WTC11 (cell line): ENCODE results near the gene ATP9A. TPM values are rescaled to one million over a fixed set of nuclear protein-coding genes. Genes with fewer than 3 reads are reported as not detected.

Source experiments
- ATAC-seq: fragments of 200-7000 bp; cut with Tn5 transposase; 2 replicates; pipeline ENCODE4 v1.10.0; 2021; ENCODE audit warnings: mild to moderate bottlenecking, moderate library complexity
- CTCF ChIA-PET: fragments of 300-600 bp; sonication (Branson Sonifier 250); formaldehyde crosslinking; loops from one replicate; lab custom pipeline; 2021; ENCODE audit warnings: antibody characterized with exemption; lab: Charles Lee
- POLR2A ChIA-PET: fragments of 350-600 bp; sonication (Branson Sonifier 250); formaldehyde crosslinking; loops from one replicate; lab custom pipeline; 2021; ENCODE audit warnings: antibody characterized with exemption; lab: Charles Lee
- DNase-seq: peaks from one replicate; pipeline ENCODE4 v3.0.0; 2021; ENCODE audit warnings: low spot score
- H3K27ac Mint-ChIP-seq: 2 replicates; pipeline ENCODE4 v1.8.0; 2021; ENCODE audit warnings: mixed read lengths
- H3K27me3 Mint-ChIP-seq: 2 replicates; pipeline ENCODE4 v1.8.0; 2021; ENCODE audit warnings: low read depth, mild to moderate bottlenecking, moderate library complexity, mixed read lengths
- H3K36me3 Mint-ChIP-seq: 2 replicates; pipeline ENCODE4 v1.8.0; 2021; ENCODE audit warnings: mixed read lengths
- H3K4me1 Mint-ChIP-seq: 2 replicates; pipeline ENCODE4 v1.8.0; 2022; ENCODE audit warnings: mixed read lengths
- H3K4me3 Mint-ChIP-seq: 2 replicates; pipeline ENCODE4 v1.8.0; 2021; ENCODE audit warnings: mild to moderate bottlenecking, moderate library complexity, mixed read lengths
- H3K9me3 Mint-ChIP-seq: 2 replicates; pipeline ENCODE4 v1.8.0; 2021; ENCODE audit warnings: mixed read lengths
- ATF1 ChIP-seq: sonication (generic); formaldehyde crosslinking; IDR thresholded peaks from 2 replicates; pipeline ENCODE4 v1.8.1; 2023; ENCODE audit warnings: mild to moderate bottlenecking, moderate library complexity, missing genetic modification reagents
- CREM ChIP-seq: sonication (generic); formaldehyde crosslinking; IDR thresholded peaks from 2 replicates; pipeline ENCODE4 v1.8.1; 2022; ENCODE audit warnings: mild to moderate bottlenecking, missing genetic modification reagents, moderate library complexity
- ERG ChIP-seq: fragments of 250-450 bp; sonication (Bioruptor Pico); IDR thresholded peaks from 2 replicates; pipeline ENCODE4 v1.8.0; 2021; ENCODE audit warnings: mild to moderate bottlenecking
- ESRRA ChIP-seq: sonication (generic); formaldehyde crosslinking; IDR thresholded peaks from 2 replicates; pipeline ENCODE4 v1.8.1; 2022; ENCODE audit warnings: mild to moderate bottlenecking, missing genetic modification reagents, borderline replicate concordance
- FOXJ3 ChIP-seq: sonication (generic); formaldehyde crosslinking; IDR thresholded peaks from 2 replicates; pipeline ENCODE4 v1.9.0; 2021; ENCODE audit warnings: missing genetic modification reagents, mild to moderate bottlenecking, borderline replicate concordance
- HMGA2 ChIP-seq: fragments of 250-450 bp; sonication (Bioruptor Pico); IDR thresholded peaks from 2 replicates; pipeline ENCODE4 v1.4.0; 2021; ENCODE audit warnings: mild to moderate bottlenecking, moderate library complexity
- KAT7 ChIP-seq: sonication (generic); formaldehyde crosslinking; IDR thresholded peaks from 2 replicates; pipeline ENCODE4 v1.8.1; 2023; ENCODE audit warnings: missing genetic modification reagents, mild to moderate bottlenecking, borderline replicate concordance
- MYBL2 ChIP-seq: sonication (generic); formaldehyde crosslinking; IDR thresholded peaks from 2 replicates; pipeline ENCODE4 v1.8.1; 2023; ENCODE audit warnings: mild to moderate bottlenecking, moderate library complexity, missing genetic modification reagents
- NFE2L1 ChIP-seq: sonication (generic); formaldehyde crosslinking; IDR thresholded peaks from 2 replicates; pipeline ENCODE4 v1.8.1; 2023; ENCODE audit warnings: missing genetic modification reagents
- RORB ChIP-seq: fragments of 250-450 bp; sonication (Bioruptor Pico); IDR thresholded peaks from 2 replicates; pipeline ENCODE4 v1.9.0; 2021; ENCODE audit warnings: mild to moderate bottlenecking
- SP1 ChIP-seq: sonication (generic); formaldehyde crosslinking; conservative IDR thresholded peaks from 2 replicates; pipeline ENCODE4 v1.8.1; 2022; ENCODE audit warnings: missing genetic modification reagents
- TCF7 ChIP-seq: sonication (generic); formaldehyde crosslinking; IDR thresholded peaks from 2 replicates; pipeline ENCODE4 v1.8.0; 2022; ENCODE audit warnings: mild to moderate bottlenecking, low read depth, missing genetic modification reagents, moderate library complexity
- TEAD1 ChIP-seq: sonication (generic); formaldehyde crosslinking; IDR thresholded peaks from 2 replicates; pipeline ENCODE4 v1.8.0; 2022; ENCODE audit warnings: mild to moderate bottlenecking, missing genetic modification reagents
- TP53 ChIP-seq: sonication (generic); formaldehyde crosslinking; IDR thresholded peaks from 2 replicates; pipeline ENCODE4 v1.8.1; 2023; ENCODE audit warnings: mild to moderate bottlenecking, missing genetic modification reagents
- ZNF232 ChIP-seq: sonication (generic); formaldehyde crosslinking; IDR thresholded peaks from 2 replicates; pipeline ENCODE4 v1.8.0; 2022; ENCODE audit warnings: mild to moderate bottlenecking, missing genetic modification reagents
- ZNF396 ChIP-seq: fragments of 250-450 bp; sonication (Bioruptor Pico); IDR thresholded peaks from 2 replicates; pipeline ENCODE4 v1.8.0; 2021; ENCODE audit warnings: mild to moderate bottlenecking, moderate library complexity, borderline replicate concordance
- total RNA-seq: library from RNA; stranded (reverse); gene quantifications from 3 replicates; pipeline ENCODE4 v1.2.3, GENCODE V29; 2021
- TF ChIP-seq, protein P1 (sequence below): fragments of 250-450 bp; sonication (Bioruptor Pico); IDR thresholded peaks from 2 replicates; pipeline ENCODE4 v1.9.0; 2021; ENCODE audit warnings: mild to moderate bottlenecking
- TF ChIP-seq, protein P2 (sequence below): fragments of 250-450 bp; sonication (Bioruptor Pico); conservative IDR thresholded peaks from 2 replicates; pipeline ENCODE4 v1.9.0; 2021; ENCODE audit warnings: mild to moderate bottlenecking
- TF ChIP-seq, protein P3 (sequence below): fragments of 250-450 bp; sonication (Bioruptor Pico); IDR thresholded peaks from 2 replicates; pipeline ENCODE4 v1.9.0; 2021; ENCODE audit warnings: moderate library complexity, mild to moderate bottlenecking, inconsistent platforms, borderline replicate concordance
- TF ChIP-seq, protein P4 (sequence below): sonication (generic); formaldehyde crosslinking; IDR thresholded peaks from 2 replicates; pipeline ENCODE4 v1.8.1; 2022; ENCODE audit warnings: missing genetic modification reagents, borderline replicate concordance
- TF ChIP-seq, protein P5 (sequence below): sonication (generic); formaldehyde crosslinking; IDR thresholded peaks from 2 replicates; pipeline ENCODE4 v1.8.0; 2023; ENCODE audit warnings: missing genetic modification reagents, mild to moderate bottlenecking, borderline replicate concordance

Gene ATP9A
- total RNA-seq, 1 experiment from 2014 or later: 5.0 TPM

DNA sequence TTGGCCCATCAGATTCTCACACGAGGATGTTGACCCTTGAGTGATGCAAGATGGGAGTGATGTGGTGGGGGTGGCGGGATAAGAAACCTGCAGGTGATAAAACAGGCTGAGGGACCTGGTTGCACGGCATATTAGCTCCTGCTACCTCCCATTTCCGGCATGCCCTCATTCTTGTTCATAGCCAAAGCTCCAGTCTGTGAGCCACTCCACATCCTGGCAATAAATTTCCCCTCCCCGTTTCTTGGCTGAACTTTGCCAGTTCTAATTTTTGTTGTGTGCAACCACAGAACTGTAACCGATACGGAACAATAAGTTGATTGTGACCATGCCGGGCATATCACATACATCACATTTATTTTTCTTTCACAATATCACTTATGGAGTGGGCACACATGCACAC, 184.1 kb downstream of the ATP9A start:
- no peak overlapping the region for H3K27ac Mint-ChIP-seq
- 0 out of 2 replicates have a peak, but pooled peaks cover 3% of the 10 kb centered on the region for H3K9me3 Mint-ChIP-seq
- CTCF ChIA-PET: interaction anchor here (0.5 to 0.6 kb wide), 2 partner anchors 10 to 110 kb away, joined by 3 read pairs; no protein-coding TSS in a partner anchor
- no peak overlapping the region for H3K4me3 Mint-ChIP-seq
- H3K36me3 Mint-ChIP-seq: no peaks in the 10 kb centered on the region
- TF ChIP-seq RORB (CRISPR knock-in tag): no peak
- TF ChIP-seq, protein P1, sequence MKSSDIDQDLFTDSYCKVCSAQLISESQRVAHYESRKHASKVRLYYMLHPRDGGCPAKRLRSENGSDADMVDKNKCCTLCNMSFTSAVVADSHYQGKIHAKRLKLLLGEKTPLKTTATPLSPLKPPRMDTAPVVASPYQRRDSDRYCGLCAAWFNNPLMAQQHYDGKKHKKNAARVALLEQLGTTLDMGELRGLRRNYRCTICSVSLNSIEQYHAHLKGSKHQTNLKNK: no peak
- TF ChIP-seq KAT7: no peak
- TF ChIP-seq CREM (CRISPR knock-in tag): no peak
- no peak for TF ChIP-seq ZNF232 (CRISPR knock-in tag)
- TF ChIP-seq MYBL2 (CRISPR knock-in tag): no peak
- no peak for TF ChIP-seq TEAD1 (CRISPR knock-in tag)
- no peak for TF ChIP-seq ESRRA (CRISPR knock-in tag)
- TF ChIP-seq, protein P2, sequence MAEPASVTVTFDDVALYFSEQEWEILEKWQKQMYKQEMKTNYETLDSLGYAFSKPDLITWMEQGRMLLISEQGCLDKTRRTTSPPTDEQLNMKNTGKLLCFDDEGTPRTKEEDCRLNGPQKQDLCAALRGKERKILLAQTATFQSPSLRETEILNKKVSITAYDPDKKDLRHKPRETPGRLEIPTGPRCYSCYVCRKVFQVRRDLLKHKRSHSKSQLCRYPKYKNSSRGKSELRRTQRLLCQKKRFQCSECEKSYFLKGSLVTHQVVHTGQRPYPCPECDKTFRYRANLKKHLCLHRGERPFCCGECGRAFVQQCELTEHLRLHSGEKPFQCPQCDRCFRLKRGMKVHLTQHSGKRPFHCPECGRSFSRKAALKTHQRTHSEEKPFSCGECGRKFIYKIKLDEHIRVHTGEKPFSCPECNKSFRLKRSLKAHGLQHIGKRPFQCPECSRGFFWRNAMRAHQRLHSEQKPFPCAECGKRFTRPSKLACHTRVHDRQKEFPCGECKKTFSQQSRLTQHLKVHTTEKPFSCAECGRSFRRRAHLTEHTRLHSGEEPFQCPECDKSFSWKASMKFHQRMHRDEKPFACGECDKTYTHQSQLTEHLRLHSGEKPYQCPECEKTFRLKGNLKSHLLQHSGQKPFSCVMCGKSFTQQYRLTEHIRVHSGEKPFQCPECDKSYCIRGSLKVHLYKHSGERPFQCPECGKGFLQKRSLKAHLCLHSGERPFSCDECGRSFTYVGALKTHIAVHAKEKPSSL (CRISPR knock-in tag): no peak
- TF ChIP-seq ERG (CRISPR knock-in tag): no peak
- no peak for TF ChIP-seq TP53 (CRISPR knock-in tag)
- TF ChIP-seq NFE2L1 (CRISPR knock-in tag): no peak
- TF ChIP-seq SP1 (CRISPR knock-in tag): no peak
- TF ChIP-seq ZNF396 (CRISPR knock-in tag): no peak
- TF ChIP-seq, protein P3, sequence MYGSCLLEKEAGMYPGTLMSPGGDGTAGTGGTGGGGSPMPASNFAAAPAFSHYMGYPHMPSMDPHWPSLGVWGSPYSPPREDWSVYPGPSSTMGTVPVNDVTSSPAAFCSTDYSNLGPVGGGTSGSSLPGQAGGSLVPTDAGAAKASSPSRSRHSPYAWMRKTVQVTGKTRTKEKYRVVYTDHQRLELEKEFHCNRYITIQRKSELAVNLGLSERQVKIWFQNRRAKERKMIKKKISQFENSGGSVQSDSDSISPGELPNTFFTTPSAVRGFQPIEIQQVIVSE (CRISPR knock-in tag): no peak
- no peak for TF ChIP-seq HMGA2 (CRISPR knock-in tag)
- TF ChIP-seq, all 79 proteins: peak for 0
- ATAC-seq (no peak), DNase-seq (no peak)
- peaks cover 6% of the 10 kb centered on the region; the same call in 1 of the 2 replicates for H3K27me3 Mint-ChIP-seq
- no peaks in the 10 kb centered on the region for H3K4me1 Mint-ChIP-seq
- POLR2A ChIA-PET: interaction anchor here (1.5 kb wide), 1 partner anchor 198 kb away, joined by 3 read pairs; no protein-coding TSS in a partner anchor

DNA sequence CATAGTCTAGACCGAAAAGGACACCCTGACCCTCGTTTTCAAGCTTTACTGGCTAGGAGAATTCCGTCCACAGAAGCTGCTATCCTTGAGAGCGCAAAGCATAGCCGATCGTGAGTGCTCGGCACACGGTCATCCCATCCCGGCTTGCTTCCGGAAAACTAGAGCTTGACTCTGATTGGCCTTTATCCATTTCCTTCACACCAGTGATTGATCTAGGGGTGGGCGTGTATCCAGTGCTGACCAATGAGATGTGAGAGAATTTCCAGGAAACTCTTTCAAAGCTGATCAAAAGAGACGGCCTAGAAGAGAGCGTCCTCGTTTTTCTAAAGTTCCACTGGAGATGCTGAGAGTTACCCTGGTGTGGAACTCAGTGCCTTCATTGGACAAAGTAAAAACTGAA, 184.7 kb downstream of the ATP9A start:
- ChIA-PET CTCF (interaction anchor here (0.6 to 0.8 kb wide), 3 partner anchors 11 to 790 kb away, joined by 3 to 5 read pairs (median 3); no protein-coding TSS in a partner anchor), POLR2A (interaction anchor here (1.5 kb wide), 1 partner anchor 197 kb away, joined by 3 read pairs; no protein-coding TSS in a partner anchor)
- H3K4me3 Mint-ChIP-seq: no peak overlapping the region
- ATAC-seq (peak; percentile 20; the same call in 1 of the 2 replicates), DNase-seq (no peak)
- H3K9me3 Mint-ChIP-seq: 0 out of 2 replicates have a peak, but pooled peaks cover 3% of the 10 kb centered on the region
- TF ChIP-seq, protein P1: no peak
- no peak for TF ChIP-seq RORB (CRISPR knock-in tag)
- peaks cover 6% of the 10 kb centered on the region; the same call in 1 of the 2 replicates for H3K27me3 Mint-ChIP-seq
- H3K36me3 Mint-ChIP-seq: no peaks in the 10 kb centered on the region
- no peaks in the 10 kb centered on the region for H3K4me1 Mint-ChIP-seq
- H3K27ac Mint-ChIP-seq: no peak overlapping the region

DNA sequence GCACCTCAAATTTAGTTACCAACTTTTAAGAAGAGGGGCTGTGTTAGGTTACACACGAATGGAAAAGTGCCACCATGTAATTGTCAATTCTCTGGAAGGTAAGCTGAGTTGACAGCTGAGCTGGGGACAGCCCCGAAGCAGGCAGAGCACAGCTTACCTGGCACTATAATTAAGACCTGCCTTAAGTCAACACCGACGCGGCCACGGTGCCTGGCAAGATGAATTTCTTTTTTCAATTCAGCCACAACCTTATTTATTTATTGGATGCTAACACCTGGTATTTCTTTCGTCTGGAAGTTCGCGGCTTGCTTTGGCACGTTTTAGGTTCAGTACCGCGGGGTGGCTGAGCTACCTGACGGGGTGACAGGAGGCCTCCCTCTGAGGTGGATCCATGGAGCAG, 185.1 kb downstream of the ATP9A start:
- Mint-ChIP-seq H3K36me3 (no peaks in the 10 kb centered on the region), H3K27ac (no peak overlapping the region), H3K4me1 (no peaks in the 10 kb centered on the region), H3K27me3 (peaks cover 6% of the 10 kb centered on the region; the same call in 1 of the 2 replicates), H3K9me3 (peaks cover 4% of the 10 kb centered on the region), H3K4me3 (no peak overlapping the region)
- DNase-seq (no peak), ATAC-seq (no peak)
- ChIA-PET POLR2A (interaction anchor here (1.5 kb wide), 1 partner anchor 197 kb away, joined by 3 read pairs; no protein-coding TSS in a partner anchor), CTCF (interaction anchor here (0.6 to 0.8 kb wide), 2 partner anchors 197 to 790 kb away, joined by 3 to 5 read pairs; no protein-coding TSS in a partner anchor)
- TF ChIP-seq, protein P4, sequence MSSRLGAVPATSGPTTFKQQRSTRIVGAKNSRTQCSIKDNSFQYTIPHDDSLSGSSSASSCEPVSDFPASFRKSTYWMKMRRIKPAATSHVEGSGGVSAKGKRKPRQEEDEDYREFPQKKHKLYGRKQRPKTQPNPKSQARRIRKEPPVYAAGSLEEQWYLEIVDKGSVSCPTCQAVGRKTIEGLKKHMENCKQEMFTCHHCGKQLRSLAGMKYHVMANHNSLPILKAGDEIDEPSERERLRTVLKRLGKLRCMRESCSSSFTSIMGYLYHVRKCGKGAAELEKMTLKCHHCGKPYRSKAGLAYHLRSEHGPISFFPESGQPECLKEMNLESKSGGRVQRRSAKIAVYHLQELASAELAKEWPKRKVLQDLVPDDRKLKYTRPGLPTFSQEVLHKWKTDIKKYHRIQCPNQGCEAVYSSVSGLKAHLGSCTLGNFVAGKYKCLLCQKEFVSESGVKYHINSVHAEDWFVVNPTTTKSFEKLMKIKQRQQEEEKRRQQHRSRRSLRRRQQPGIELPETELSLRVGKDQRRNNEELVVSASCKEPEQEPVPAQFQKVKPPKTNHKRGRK: no peak
- TF ChIP-seq, protein P5, sequence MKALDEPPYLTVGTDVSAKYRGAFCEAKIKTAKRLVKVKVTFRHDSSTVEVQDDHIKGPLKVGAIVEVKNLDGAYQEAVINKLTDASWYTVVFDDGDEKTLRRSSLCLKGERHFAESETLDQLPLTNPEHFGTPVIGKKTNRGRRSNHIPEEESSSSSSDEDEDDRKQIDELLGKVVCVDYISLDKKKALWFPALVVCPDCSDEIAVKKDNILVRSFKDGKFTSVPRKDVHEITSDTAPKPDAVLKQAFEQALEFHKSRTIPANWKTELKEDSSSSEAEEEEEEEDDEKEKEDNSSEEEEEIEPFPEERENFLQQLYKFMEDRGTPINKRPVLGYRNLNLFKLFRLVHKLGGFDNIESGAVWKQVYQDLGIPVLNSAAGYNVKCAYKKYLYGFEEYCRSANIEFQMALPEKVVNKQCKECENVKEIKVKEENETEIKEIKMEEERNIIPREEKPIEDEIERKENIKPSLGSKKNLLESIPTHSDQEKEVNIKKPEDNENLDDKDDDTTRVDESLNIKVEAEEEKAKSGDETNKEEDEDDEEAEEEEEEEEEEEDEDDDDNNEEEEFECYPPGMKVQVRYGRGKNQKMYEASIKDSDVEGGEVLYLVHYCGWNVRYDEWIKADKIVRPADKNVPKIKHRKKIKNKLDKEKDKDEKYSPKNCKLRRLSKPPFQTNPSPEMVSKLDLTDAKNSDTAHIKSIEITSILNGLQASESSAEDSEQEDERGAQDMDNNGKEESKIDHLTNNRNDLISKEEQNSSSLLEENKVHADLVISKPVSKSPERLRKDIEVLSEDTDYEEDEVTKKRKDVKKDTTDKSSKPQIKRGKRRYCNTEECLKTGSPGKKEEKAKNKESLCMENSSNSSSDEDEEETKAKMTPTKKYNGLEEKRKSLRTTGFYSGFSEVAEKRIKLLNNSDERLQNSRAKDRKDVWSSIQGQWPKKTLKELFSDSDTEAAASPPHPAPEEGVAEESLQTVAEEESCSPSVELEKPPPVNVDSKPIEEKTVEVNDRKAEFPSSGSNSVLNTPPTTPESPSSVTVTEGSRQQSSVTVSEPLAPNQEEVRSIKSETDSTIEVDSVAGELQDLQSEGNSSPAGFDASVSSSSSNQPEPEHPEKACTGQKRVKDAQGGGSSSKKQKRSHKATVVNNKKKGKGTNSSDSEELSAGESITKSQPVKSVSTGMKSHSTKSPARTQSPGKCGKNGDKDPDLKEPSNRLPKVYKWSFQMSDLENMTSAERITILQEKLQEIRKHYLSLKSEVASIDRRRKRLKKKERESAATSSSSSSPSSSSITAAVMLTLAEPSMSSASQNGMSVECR (CRISPR knock-in tag): no peak
- TF ChIP-seq FOXJ3: no peak
- TF ChIP-seq ATF1 (CRISPR knock-in tag): no peak
- no peak for TF ChIP-seq TCF7
